ENCODE data around the gene OMP. TPM values are rescaled to one million over a fixed set of nuclear protein-coding genes. Genes with fewer than 3 reads are reported as not detected.

OMP gene
- total and polyA plus RNA-seq, 8 donors, result 0.61 to 0.78 (median 0.69) TPM; not detected in 5

- no peak for DNase-seq
- TF ChIP-seq, protein P1, sequence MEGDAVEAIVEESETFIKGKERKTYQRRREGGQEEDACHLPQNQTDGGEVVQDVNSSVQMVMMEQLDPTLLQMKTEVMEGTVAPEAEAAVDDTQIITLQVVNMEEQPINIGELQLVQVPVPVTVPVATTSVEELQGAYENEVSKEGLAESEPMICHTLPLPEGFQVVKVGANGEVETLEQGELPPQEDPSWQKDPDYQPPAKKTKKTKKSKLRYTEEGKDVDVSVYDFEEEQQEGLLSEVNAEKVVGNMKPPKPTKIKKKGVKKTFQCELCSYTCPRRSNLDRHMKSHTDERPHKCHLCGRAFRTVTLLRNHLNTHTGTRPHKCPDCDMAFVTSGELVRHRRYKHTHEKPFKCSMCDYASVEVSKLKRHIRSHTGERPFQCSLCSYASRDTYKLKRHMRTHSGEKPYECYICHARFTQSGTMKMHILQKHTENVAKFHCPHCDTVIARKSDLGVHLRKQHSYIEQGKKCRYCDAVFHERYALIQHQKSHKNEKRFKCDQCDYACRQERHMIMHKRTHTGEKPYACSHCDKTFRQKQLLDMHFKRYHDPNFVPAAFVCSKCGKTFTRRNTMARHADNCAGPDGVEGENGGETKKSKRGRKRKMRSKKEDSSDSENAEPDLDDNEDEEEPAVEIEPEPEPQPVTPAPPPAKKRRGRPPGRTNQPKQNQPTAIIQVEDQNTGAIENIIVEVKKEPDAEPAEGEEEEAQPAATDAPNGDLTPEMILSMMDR (IDR thresholded peaks at IDR 0.05), result peak in 1 of 4 donors; percentile 12
- H3K36me3 ChIP-seq, result no peaks in the 10 kb centered on the region
- intact Hi-C loops (cut with DNase I), result no loop called here
- peaks cover 0 to 3% (median 0%) of the 10 kb centered on the region in 3 donors for H3K4me1 ChIP-seq
- no peak overlapping the region for H3K27ac ChIP-seq
- H3K4me3 ChIP-seq, result no peak overlapping the region
- 66 to 83% methylated on average over 5 of the region's 5 CpGs for WGBS, 2 donors
- no peak for FAIRE-seq
- no peaks in the 10 kb centered on the region for H3K27me3 ChIP-seq
- ATAC-seq, result peak in 1 of 4 donors; percentile 42
- no peaks in the 10 kb centered on the region for H3K9me3 ChIP-seq
These were observed 1.6 kb upstream of the OMP start for GRCh38 chr11:77101043-77101537.

DNA sequence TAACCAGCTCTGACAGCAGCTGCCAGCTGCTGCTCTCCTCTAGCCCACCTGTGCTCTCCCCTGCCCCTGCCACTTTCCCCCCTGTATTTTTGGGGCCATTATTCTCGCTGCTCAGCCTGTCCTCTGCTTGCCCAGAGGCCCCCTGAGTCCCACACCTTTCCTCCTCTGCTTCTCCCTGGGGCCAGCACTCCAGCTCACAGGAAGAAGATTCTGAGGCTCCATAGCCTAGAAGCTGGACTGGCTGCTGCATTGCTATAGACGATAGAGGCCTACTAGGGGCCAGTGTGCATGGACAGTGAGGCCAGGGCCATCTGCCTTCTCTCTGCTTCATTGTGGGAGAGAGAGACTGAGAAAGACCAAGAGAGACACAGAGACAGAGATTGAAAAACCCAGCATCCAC, 679 bp downstream of the OMP start:
- H3K9me3 ChIP-seq, result no peaks in the 10 kb centered on the region
- no peak for ATAC-seq
- intact Hi-C loops (cut with DNase I), result no loop called here
- TF ChIP-seq, protein P1 (IDR thresholded peaks at IDR 0.05), result no peak
- no peak for FAIRE-seq
- H3K36me3 ChIP-seq, result no peaks in the 10 kb centered on the region
- H3K27me3 ChIP-seq, result no peaks in the 10 kb centered on the region
- H3K4me1 ChIP-seq, result peaks cover 0 to 24% (median 0%) of the 10 kb centered on the region in 3 donors
- no peak overlapping the region for H3K27ac ChIP-seq
- DNase-seq, result peak in 1 of 6 donors; percentile 7
- WGBS, 2 donors, result 84 to 86% methylated on average over 2 of the region's 2 CpGs
- H3K4me3 ChIP-seq, result no peak overlapping the region

DNA sequence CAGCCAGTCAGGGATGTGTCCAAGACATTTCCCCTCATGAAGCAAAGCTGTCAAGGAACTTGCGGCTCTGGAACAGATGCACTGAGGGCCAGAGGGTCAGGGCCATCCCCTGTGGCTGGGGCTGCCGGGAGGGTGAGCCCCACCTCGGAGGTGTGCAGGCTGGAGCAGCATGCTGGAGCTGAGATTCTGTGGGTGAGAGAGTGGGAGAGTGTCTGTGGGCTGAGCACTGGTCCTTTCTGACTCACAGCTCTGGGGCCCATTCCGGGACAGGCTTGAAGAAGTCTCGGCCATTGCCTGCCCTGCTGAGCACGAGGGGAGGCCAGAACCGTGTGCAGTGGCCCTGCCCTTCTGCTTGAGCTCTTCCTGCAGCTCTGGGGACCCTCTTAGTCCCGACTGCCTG, 2.1 kb downstream of the OMP start:
- WGBS, 2 donors, result 90 to 95% methylated on average over 8 of the region's 8 CpGs
- intact Hi-C loops (cut with DNase I), result no loop called here
- Histone ChIP-seq H3K9me3 (no peaks in the 10 kb centered on the region), H3K4me1 (peaks cover 0 to 24% (median 0%) of the 10 kb centered on the region in 3 donors), H3K27me3 (no peaks in the 10 kb centered on the region), H3K27ac (no peak overlapping the region), H3K36me3 (no peaks in the 10 kb centered on the region), H3K4me3 (no peak overlapping the region)
- TF ChIP-seq, protein P1 (IDR thresholded peaks at IDR 0.05), result no peak
- DNase-seq, result no peak
- ATAC-seq, result no peak
- FAIRE-seq, result no peak

DNA sequence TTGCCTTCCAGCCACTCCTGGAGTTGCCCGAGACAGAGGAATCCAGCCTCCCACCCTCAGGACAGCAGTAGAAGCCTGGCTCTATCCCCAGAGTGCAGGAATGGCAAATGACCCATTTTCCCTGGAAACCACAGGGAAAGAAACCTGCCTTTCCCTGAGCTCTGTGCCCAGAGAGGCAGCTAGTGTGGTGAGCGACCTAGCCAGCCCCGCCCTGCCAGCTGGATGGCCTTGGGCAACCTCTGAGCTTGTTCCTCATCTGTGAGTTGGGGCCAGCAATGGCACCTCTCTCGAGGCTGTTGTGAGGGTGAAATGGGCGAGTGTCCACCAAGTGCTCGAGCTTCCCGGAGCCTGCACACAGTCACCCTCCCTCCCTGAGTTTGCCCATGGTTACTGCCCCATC, 3.7 kb downstream of the OMP start:
- H3K27me3 ChIP-seq, result no peaks in the 10 kb centered on the region
- WGBS, 2 donors, result 55 to 57% methylated on average over 7 of the region's 7 CpGs
- TF ChIP-seq, protein P1 (IDR thresholded peaks at IDR 0.05), result no peak
- intact Hi-C loops (cut with DNase I), result no loop called here
- H3K4me3 ChIP-seq, result no peak overlapping the region
- no peaks in the 10 kb centered on the region for H3K36me3 ChIP-seq
- no peaks in the 10 kb centered on the region for H3K9me3 ChIP-seq
- H3K27ac ChIP-seq, result peak overlapping the region in 1 of 4 donors; percentile 23
- peaks cover 0 to 24% (median 0%) of the 10 kb centered on the region in 3 donors for H3K4me1 ChIP-seq
- FAIRE-seq (no peak), DNase-seq (peak in 4 of 6 donors; percentile 50 to 71 (median 64)), ATAC-seq (peak; percentile 63 to 78 (median 74))

GRCh38 chr11:77106759-77107158, 4.1 kb downstream of the OMP start:
- Histone ChIP-seq H3K36me3 (no peaks in the 10 kb centered on the region), H3K9me3 (no peaks in the 10 kb centered on the region), H3K4me1 (peaks cover 0 to 24% (median 0%) of the 10 kb centered on the region in 3 donors), H3K4me3 (no peak overlapping the region), H3K27me3 (no peaks in the 10 kb centered on the region), H3K27ac (peak overlapping the region in 1 of 4 donors; percentile 66)
- TF ChIP-seq, protein P1 (IDR thresholded peaks at IDR 0.05), result no peak
- intact Hi-C loops (cut with DNase I), result no loop called here
- WGBS, 2 donors, result 97 to 99% methylated on average over 13 of the region's 13 CpGs
- FAIRE-seq (no peak), ATAC-seq (no peak), DNase-seq (no peak)
